HFF-Myc (cell line): ENCODE measurements around the gene QPRT.
"Not testable (repeated sequence)": the region's sequence is repeated elsewhere in the genome, so short reads cannot be mapped to it uniquely, and the experiment has no call there.

Source experiments
- DNase-seq: peaks from one replicate; pipeline ENCODE4 v3.0.0-alpha.2; 2011; ENCODE audit warnings: low read depth; ENCODE audit errors: extremely low read depth
- H3K4me3 ChIP-seq: replicated peaks from 2 replicates; pipeline ENCODE4 v1.5.1; 2011; ENCODE audit warnings: low read depth, mild to moderate bottlenecking, control low read depth, low read length
- CTCF ChIP-seq: IDR thresholded peaks from 2 replicates; pipeline ENCODE4 v1.5.1; 2012; ENCODE audit warnings: mild to moderate bottlenecking, low read depth, low read length, control low read depth; ENCODE audit errors: missing control alignments

The QPRT gene

GRCh38 chr16:29663807-29664090 lies 15.2 kb upstream of the QPRT start:
- no peak overlapping the region for H3K4me3 ChIP-seq
- DNase-seq, result no peak
- TF ChIP-seq CTCF, result no peak

- H3K4me3 ChIP-seq, result no peak overlapping the region
- no peak for DNase-seq
- no peak for TF ChIP-seq CTCF
These were observed 14.7 kb upstream of the QPRT start for GRCh38 chr16:29664091-29664921.

GRCh38 chr16:29665294-29666077 lies 13.5 kb upstream of the QPRT start:
- no peak for DNase-seq
- no peak overlapping the region for H3K4me3 ChIP-seq

GRCh38 chr16:29667322-29667610 lies 11.7 kb upstream of the QPRT start:
- not testable (repeated sequence) for DNase-seq, H3K4me3 ChIP-seq

More at GRCh38 chr16:29665294-29666077, 13.5 kb upstream of the QPRT start:
- no peak for TF ChIP-seq CTCF

- no peak for TF ChIP-seq CTCF
- no peak overlapping the region for H3K4me3 ChIP-seq
- DNase-seq, result no peak
These were observed 11.2 kb upstream of the QPRT start for GRCh38 chr16:29667755-29668154.

GRCh38 chr16:29668267-29668666 lies 10.7 kb upstream of the QPRT start:
- no peak for TF ChIP-seq CTCF
- H3K4me3 ChIP-seq, result no peak overlapping the region
- DNase-seq, result no peak

GRCh38 chr16:29673501-29673900 lies 5.5 kb upstream of the QPRT start:
- no peak for TF ChIP-seq CTCF
- H3K4me3 ChIP-seq, result no peak overlapping the region
- DNase-seq, result no peak
